GM19395 (cell line): ENCODE results near the gene VWA8.
"Not testable (repeated sequence)": the region's sequence is repeated elsewhere in the genome, so short reads cannot be mapped to it uniquely, and the experiment has no call there.

Experiments
- ATAC-seq: cut with Tn5 transposase; IDR thresholded peaks from one replicate; pipeline ENCODE4 v1.9.1; 2021; ENCODE audit warnings: mild to moderate bottlenecking, moderate library complexity; ENCODE audit not compliant: unreplicated experiment

The VWA8 gene

GRCh38 chr13:41756198-41756880, 204.6 kb downstream of the VWA8 start:
- ATAC-seq: no peak

- ATAC-seq: no peak
Measured at GRCh38 chr13:41751734-41752445, 209.0 kb downstream of the VWA8 start.

- ATAC-seq: no peak
Measured at GRCh38 chr13:41751277-41751676, 209.6 kb downstream of the VWA8 start.

GRCh38 chr13:41746259-41746658, 214.7 kb downstream of the VWA8 start:
- no peak for ATAC-seq

GRCh38 chr13:41745496-41745895, 215.4 kb downstream of the VWA8 start:
- not testable (repeated sequence) for ATAC-seq

- ATAC-seq: no peak
Measured at GRCh38 chr13:41742917-41743552, 217.9 kb downstream of the VWA8 start.

GRCh38 chr13:41740479-41740878, 220.4 kb downstream of the VWA8 start:
- ATAC-seq: no peak

GRCh38 chr13:41722684-41723535, 238.0 kb downstream of the VWA8 start:
- ATAC-seq: no peak

- no peak for ATAC-seq
Measured at GRCh38 chr13:41720839-41721561, 239.9 kb downstream of the VWA8 start.

GRCh38 chr13:41716236-41716635, 244.7 kb downstream of the VWA8 start:
- ATAC-seq: no peak

GRCh38 chr13:41713405-41713804, 247.5 kb downstream of the VWA8 start:
- ATAC-seq: no peak

GRCh38 chr13:41710771-41711170, 250.1 kb downstream of the VWA8 start:
- ATAC-seq: no peak

GRCh38 chr13:41709511-41709910, 251.4 kb downstream of the VWA8 start:
- no peak for ATAC-seq

- ATAC-seq: no peak
Measured at GRCh38 chr13:41708713-41709112, 252.2 kb downstream of the VWA8 start.

GRCh38 chr13:41707194-41707821, 253.6 kb downstream of the VWA8 start:
- no peak for ATAC-seq

GRCh38 chr13:41706152-41706551, 254.8 kb downstream of the VWA8 start:
- no peak for ATAC-seq

- ATAC-seq: no peak
Measured at GRCh38 chr13:41702540-41702939, 258.4 kb downstream of the VWA8 start.

GRCh38 chr13:41701676-41702075, 259.2 kb downstream of the VWA8 start:
- no peak for ATAC-seq

- ATAC-seq: no peak
Measured at GRCh38 chr13:41700790-41701310, 260.1 kb downstream of the VWA8 start.

GRCh38 chr13:41699759-41700158, 261.1 kb downstream of the VWA8 start:
- ATAC-seq: no peak
